GM10266 (cell line): Measurements from ENCODE around the gene DNASE1.

Source experiments
- DNase-seq: peaks from one replicate; pipeline ENCODE4 v3.0.0; 2012; ENCODE audit errors: extremely low spot score
- CTCF ChIP-seq: IDR thresholded peaks from 2 replicates; pipeline ENCODE4 v1.5.1; 2012; ENCODE audit warnings: mild to moderate bottlenecking, low read depth; ENCODE audit not compliant: control insufficient read depth, insufficient read depth; ENCODE audit errors: missing control alignments

The DNASE1 gene

GRCh38 chr16:3642397-3643094 is 11.9 kb upstream of the DNASE1 start:
- TF ChIP-seq CTCF = no peak
- peak; percentile 2 for DNase-seq

GRCh38 chr16:3643095-3643730 is 11.3 kb upstream of the DNASE1 start:
- DNase-seq = peak; percentile 3
- no peak for TF ChIP-seq CTCF

- no peak for DNase-seq
- TF ChIP-seq CTCF = no peak
Measured at GRCh38 chr16:3645108-3645503, 9.4 kb upstream of the DNASE1 start.

- no peak for DNase-seq
- no peak for TF ChIP-seq CTCF
Measured at GRCh38 chr16:3645504-3646347, 8.8 kb upstream of the DNASE1 start.

- no peak for DNase-seq
Measured at GRCh38 chr16:3646348-3646920, 8.1 kb upstream of the DNASE1 start.

GRCh38 chr16:3650631-3651265 is 3.7 kb upstream of the DNASE1 start:
- no peak for TF ChIP-seq CTCF
- no peak for DNase-seq

More at GRCh38 chr16:3646348-3646920, 8.1 kb upstream of the DNASE1 start:
- no peak for TF ChIP-seq CTCF
